GM12892 (cell line): ENCODE measurements around the gene GPR3.

Experiments used
- POLR2A ChIP-seq: IDR thresholded peaks from 2 replicates; pipeline ENCODE4 v1.6.1; 2011; ENCODE audit warnings: low read depth, low read length, control low read depth
- POLR2AphosphoS5 ChIP-seq: IDR thresholded peaks from 2 replicates; pipeline ENCODE4 v1.6.1; 2011; ENCODE audit warnings: low read depth, low read length, control low read depth
- TAF1 ChIP-seq: IDR thresholded peaks from 2 replicates; pipeline ENCODE4 v1.6.1; 2011; ENCODE audit warnings: low read depth, mild to moderate bottlenecking, control low read depth, low read length, borderline replicate concordance

DNA sequence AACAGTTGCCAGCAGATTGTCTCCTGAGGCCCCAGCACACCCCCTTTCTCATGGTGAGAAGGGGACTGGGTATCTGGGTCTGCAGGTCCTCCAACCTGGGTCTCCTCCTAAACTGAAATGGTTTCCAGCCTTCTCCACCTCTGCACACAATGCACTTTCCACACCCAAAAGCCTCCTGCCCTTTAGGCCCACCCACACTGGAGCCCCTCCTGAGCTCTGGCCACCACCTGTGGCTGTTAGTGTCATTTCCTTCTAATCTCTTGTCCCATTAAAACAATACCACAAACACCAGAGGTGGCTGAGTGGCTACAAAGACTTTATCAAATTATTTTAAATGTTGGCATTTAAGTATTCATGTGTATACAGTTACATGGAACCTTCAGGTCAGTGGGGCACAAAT is 11.5 kb downstream of the GPR3 start:
- TF ChIP-seq POLR2AphosphoS5 (no peak), POLR2A (no peak), TAF1 (no peak)
